HCT116 (cell line): ENCODE results near the gene TNFRSF19. TPM values are rescaled to one million over a fixed set of nuclear protein-coding genes. Genes with fewer than 3 reads are reported as not detected.

Source experiments
- ATAC-seq: fragments of 200-7000 bp; cut with Tn5 transposase; 2 replicates; pipeline ENCODE4 v1.9.1; 2020; ENCODE audit warnings: mild to moderate bottlenecking, moderate library complexity
- BruUV-seq: library from RNA; stranded (reverse); fragments of 400-500 nt; replicated peaks from 2 replicates; lab custom pipeline; 2021; lab: Mats Ljungman, UMichigan
- CTCF ChIA-PET: fragments of 300-600 bp; sonication (Branson Sonifier 250); formaldehyde crosslinking; loops from one replicate; lab custom pipeline; 2021; ENCODE audit warnings: antibody characterized with exemption; lab: Charles Lee
- POLR2A ChIA-PET: fragments of 300-600, 350-600 bp; sonication (Branson Sonifier 250); formaldehyde crosslinking; loops from one replicate; lab custom pipeline; 2021; ENCODE audit warnings: antibody characterized with exemption; lab: Charles Lee
- RAD21 ChIA-PET, 2 experiments: fragments of 300-600 bp; sonication (Branson Sonifier 250); formaldehyde crosslinking; loops; one replicate each; lab custom pipeline; 2023; ENCODE audit warnings: low total read pairs in 2 of 2; ENCODE audit not compliant: uncharacterized antibody in 2 of 2, unreplicated experiment in 2 of 2, low non-redundant PET in 1 of 2; lab: Charles Lee
- DNase-seq: peaks from one replicate; pipeline ENCODE4 v3.0.0-alpha.2; 2010; ENCODE audit warnings: low read depth, low spot score
- H2AFZ ChIP-seq: fragments of 200-600 bp; shearing (Covaris generic), sonication (generic); 2 replicates; pipeline ENCODE4 v1.6.1; 2017; ENCODE audit warnings: low read depth, mixed run types, mixed read lengths, antibody characterized with exemption, low read length; ENCODE audit not compliant: poor library complexity, severe bottlenecking
- H3K27ac ChIP-seq: 2 replicates; pipeline ENCODE4 v1.5.1; 2012; ENCODE audit warnings: low read depth, low read length
- H3K27me3 ChIP-seq: fragments of 200-600 bp; sonication (generic); 2 replicates; pipeline ENCODE4 v1.6.1; 2016; ENCODE audit warnings: mixed run types, low read length, mixed read lengths; ENCODE audit not compliant: insufficient read depth
- H3K36me3 ChIP-seq, 2 experiments: fragments of 200-500 bp in 1 of 2; fragments of 200-600 bp in 1 of 2; sonication (Bioruptor generic) in 1 of 2; sonication (generic) in 1 of 2; 2 replicates each; pipeline versions ENCODE4 v1.5.1 to v1.6.1; 2014 to 2016; ENCODE audit warnings: low read length in 2 of 2, inconsistent platforms in 1 of 2, mixed read lengths in 1 of 2, mixed run types in 1 of 2; ENCODE audit not compliant: insufficient read depth in 2 of 2, control insufficient read depth in 1 of 2
- H3K4me1 ChIP-seq, 2 experiments: fragments of 200-600 bp in 1 of 2; sonication (generic) in 1 of 2; 2 replicates each; pipeline versions ENCODE4 v1.5.1 to v1.6.1; 2012 to 2017; ENCODE audit warnings: low read length in 2 of 2, inconsistent platforms in 1 of 2, mild to moderate bottlenecking in 1 of 2, mixed read lengths in 1 of 2, mixed run types in 1 of 2, moderate library complexity in 1 of 2; ENCODE audit not compliant: insufficient read depth in 2 of 2, control insufficient read depth in 1 of 2
- H3K4me2 ChIP-seq: fragments of 200-600 bp; sonication (generic); 2 replicates; pipeline ENCODE4 v1.6.1; 2017; ENCODE audit warnings: mixed run types, low read length, mixed read lengths
- H3K4me3 ChIP-seq, 2 experiments: fragments of 200-600 bp in 1 of 2; sonication (generic) in 1 of 2; replicated peaks in 1 of 2; 2 replicates each; pipeline ENCODE4 v1.5.1; 2011 to 2016; ENCODE audit warnings: low read length in 2 of 2, control low read depth in 1 of 2, low read depth in 1 of 2, mild to moderate bottlenecking in 1 of 2, mixed read lengths in 1 of 2, mixed run types in 1 of 2
- H3K79me2 ChIP-seq: fragments of 200-600 bp; sonication (generic); 2 replicates; pipeline ENCODE4 v1.6.1; 2017; ENCODE audit warnings: mild to moderate bottlenecking, mixed run types, low read length, moderate library complexity, mixed read lengths; ENCODE audit not compliant: insufficient read depth
- H3K9ac ChIP-seq: fragments of 200-600 bp; sonication (generic); 2 replicates; pipeline ENCODE4 v1.6.1; 2016; ENCODE audit warnings: low read length, mixed read lengths
- H3K9me2 ChIP-seq: fragments of 200-600 bp; sonication (generic), shearing (Covaris generic); 2 replicates; pipeline ENCODE4 v1.6.1; 2017; ENCODE audit warnings: mixed run types, mild to moderate bottlenecking, moderate library complexity; ENCODE audit not compliant: insufficient read depth
- H3K9me3 ChIP-seq, 2 experiments: fragments of 200-500 bp in 1 of 2; fragments of 200-600 bp in 1 of 2; sonication (Bioruptor generic) in 1 of 2; sonication (generic) in 1 of 2; 2 replicates each; pipeline ENCODE4 v1.6.1; 2014 to 2017; ENCODE audit warnings: low read length in 2 of 2, mixed read lengths in 2 of 2, inconsistent platforms in 1 of 2, low read depth in 1 of 2, mild to moderate bottlenecking in 1 of 2, mixed run types in 1 of 2, moderate library complexity in 1 of 2; ENCODE audit not compliant: control insufficient read depth in 1 of 2, insufficient read depth in 1 of 2
- H4K20me1 ChIP-seq: fragments of 200-600 bp; sonication (generic), shearing (Covaris generic); 2 replicates; pipeline ENCODE4 v1.6.1; 2017; ENCODE audit warnings: mixed run types, mild to moderate bottlenecking, moderate library complexity; ENCODE audit not compliant: insufficient read depth
- ATF3 ChIP-seq: IDR thresholded peaks from 2 replicates; pipeline ENCODE4 v1.6.1; 2012
- EGR1 ChIP-seq: IDR thresholded peaks from 2 replicates; pipeline ENCODE4 v1.6.1; 2012; ENCODE audit warnings: low read depth
- ELF1 ChIP-seq: IDR thresholded peaks from 2 replicates; pipeline ENCODE4 v1.6.1; 2012; ENCODE audit warnings: low read depth, borderline replicate concordance
- FOSL1 ChIP-seq: IDR thresholded peaks from 2 replicates; pipeline ENCODE4 v1.6.1; 2012; ENCODE audit warnings: low read depth
- POLR2A ChIP-seq: IDR thresholded peaks from 2 replicates; pipeline ENCODE4 v1.7.0; 2011; ENCODE audit warnings: borderline replicate concordance; ENCODE audit not compliant: insufficient read depth, insufficient read length; ENCODE audit errors: extremely low read depth
- POLR2AphosphoS5 ChIP-seq: IDR thresholded peaks from 2 replicates; pipeline ENCODE4 v1.6.1; 2011; ENCODE audit warnings: mild to moderate bottlenecking, low read depth, low read length, moderate library complexity
- SIN3A ChIP-seq: IDR thresholded peaks from 2 replicates; pipeline ENCODE4 v1.6.1; 2012; ENCODE audit warnings: low read depth
- TCF7L2 ChIP-seq: IDR thresholded peaks from 2 replicates; pipeline ENCODE4 v1.7.0; 2011; ENCODE audit warnings: borderline replicate concordance, inconsistent platforms; ENCODE audit not compliant: insufficient read depth, insufficient read length; ENCODE audit errors: extremely low read depth
- ZBTB33 ChIP-seq: IDR thresholded peaks from 2 replicates; pipeline ENCODE4 v1.6.1; 2011; ENCODE audit warnings: mild to moderate bottlenecking, low read length, moderate library complexity; ENCODE audit not compliant: insufficient replicate concordance; ENCODE audit errors: extremely low read depth
- ZFX ChIP-seq: fragments of 450-650 bp; IDR thresholded peaks from 2 replicates; pipeline ENCODE4 v1.6.1; 2017
- ZNF274 ChIP-seq: fragments of 200-500 bp; sonication (Bioruptor generic); IDR thresholded peaks from 2 replicates; pipeline ENCODE4 v1.6.1; 2014; ENCODE audit warnings: mild to moderate bottlenecking, low read depth, low read length, inconsistent platforms
- intact Hi-C: fragments of 100-400 bp; cut with micrococcal nuclease; formaldehyde crosslinking; loops from 2 replicates; pipeline ENCODE4 v1.10.0; 2022
- total RNA-seq: library from RNA; stranded (reverse); gene quantifications from one replicate; pipeline ENCODE4 v1.2.1, GENCODE V29; 2021; ENCODE audit not compliant: unreplicated experiment

The TNFRSF19 gene
- total RNA-seq, 1 experiment from 2014 or later, result 1.1 TPM

GRCh38 chr13:23655321-23655720, 85.1 kb downstream of the TNFRSF19 start:
- no TSS peak for BruUV-seq
- Histone ChIP-seq H3K9me2 (no peaks in the 10 kb centered on the region), H3K27ac (no peak overlapping the region), H3K4me3 (no peak overlapping the region), H3K79me2 (no peaks in the 10 kb centered on the region), H3K9me3 (no peaks in the 10 kb centered on the region), H4K20me1 (no peaks in the 10 kb centered on the region), H2AFZ (no peak overlapping the region), H3K4me2 (no peak overlapping the region), H3K36me3 (no peaks in the 10 kb centered on the region), H3K27me3 (peaks cover 12% of the 10 kb centered on the region), H3K4me1 (no peaks in the 10 kb centered on the region), H3K9ac (no peak overlapping the region)
- no peak for TF ChIP-seq ATF3
- TF ChIP-seq ELF1, result no peak
- TF ChIP-seq FOSL1, result no peak
- TF ChIP-seq POLR2A, result no peak
- TF ChIP-seq EGR1, result no peak
- TF ChIP-seq ZBTB33, result no peak
- no peak for TF ChIP-seq TCF7L2
- TF ChIP-seq ZNF274, result no peak
- no peak for TF ChIP-seq ZFX
- TF ChIP-seq POLR2AphosphoS5, result no peak
- TF ChIP-seq SIN3A, result no peak
- POLR2A ChIA-PET, result no interaction called here
- CTCF ChIA-PET, result interaction anchor here (1.2 kb wide), 1 partner anchor 12 kb away, joined by 3 read pairs; no protein-coding TSS in a partner anchor
- intact Hi-C loops, result no loop called here
- no peak for DNase-seq
- RAD21 ChIA-PET, result no interaction called here
- ATAC-seq, result no peak
